EH (cell line): ENCODE data around the gene CDC20.
"Not testable (repeated sequence)": the region's sequence is repeated elsewhere in the genome, so short reads cannot be mapped to it uniquely, and the experiment has no call there.

Source experiments
- DNase-seq: peaks from one replicate; pipeline ENCODE4 v3.0.0-alpha.2; 2015; ENCODE audit warnings: low read depth

The CDC20 gene

DNA sequence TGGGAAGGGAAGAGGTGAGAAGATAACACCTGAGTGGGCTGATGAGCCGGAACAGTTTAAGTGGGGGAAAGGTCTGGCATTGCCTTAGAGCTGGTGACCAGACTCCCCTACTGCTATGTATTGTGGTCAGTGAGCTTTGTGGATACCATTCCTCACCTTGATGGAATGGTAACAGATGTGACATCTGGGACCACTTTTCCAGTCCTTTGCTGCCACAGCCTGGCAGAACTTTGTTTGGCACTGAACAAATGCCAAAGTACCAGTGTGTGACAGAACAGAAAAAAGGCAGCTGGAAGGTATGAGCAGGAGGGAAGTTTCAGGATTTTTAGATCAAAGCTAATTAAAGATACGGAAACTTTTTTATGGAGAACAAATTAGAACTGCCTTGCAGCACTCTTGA, 24.7 kb downstream of the CDC20 start:
- no peak for DNase-seq

DNA sequence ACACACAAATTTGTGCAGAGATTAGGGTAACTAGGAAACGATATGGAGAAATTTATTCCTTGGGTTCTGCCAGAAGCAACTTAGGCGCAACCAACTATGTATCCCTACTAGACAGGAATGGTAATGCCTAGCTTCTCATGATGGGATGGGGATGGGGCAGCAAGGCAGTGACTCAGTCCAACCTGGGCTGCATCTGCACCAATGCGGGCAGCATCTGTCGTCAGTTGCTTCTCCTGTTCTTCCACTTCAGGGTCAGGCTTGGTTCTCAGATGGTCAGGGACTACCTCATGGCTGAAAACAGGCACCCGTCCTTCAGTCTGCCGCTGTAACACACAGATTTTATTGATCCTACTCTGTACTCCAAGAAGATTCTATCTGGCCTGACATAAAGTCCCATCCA, 27.9 kb downstream of the CDC20 start:
- no peak for DNase-seq

DNA sequence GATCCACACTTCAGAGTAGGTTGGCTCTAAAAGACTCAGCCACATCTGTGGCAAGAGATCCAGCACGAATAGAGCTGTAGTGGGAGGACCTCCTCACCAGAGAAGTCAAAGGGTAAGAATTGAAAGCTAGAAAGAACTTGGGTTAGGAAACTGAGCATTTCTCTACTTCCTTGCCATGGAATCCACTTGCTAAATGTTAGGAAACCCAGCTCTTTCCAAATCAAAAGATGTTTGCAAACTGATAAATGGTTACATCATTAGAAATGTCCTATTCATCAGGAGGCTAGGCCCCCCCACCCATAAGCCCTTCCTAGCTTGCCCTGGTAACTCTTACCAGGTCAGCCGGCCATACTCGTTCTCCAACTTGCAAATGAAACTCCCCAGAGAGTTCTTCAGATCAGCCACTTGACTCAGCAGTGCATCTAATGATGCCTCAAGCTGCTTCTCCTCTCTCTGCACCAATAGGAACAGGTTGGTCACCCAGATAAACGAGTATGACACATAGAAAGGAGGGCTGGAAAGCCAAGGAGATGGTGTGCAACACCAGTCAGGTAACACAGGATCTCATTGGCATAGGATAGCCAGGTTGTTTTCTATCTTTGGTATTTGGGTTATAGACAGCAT, 29.3 kb downstream of the CDC20 start:
- no peak for DNase-seq

DNA sequence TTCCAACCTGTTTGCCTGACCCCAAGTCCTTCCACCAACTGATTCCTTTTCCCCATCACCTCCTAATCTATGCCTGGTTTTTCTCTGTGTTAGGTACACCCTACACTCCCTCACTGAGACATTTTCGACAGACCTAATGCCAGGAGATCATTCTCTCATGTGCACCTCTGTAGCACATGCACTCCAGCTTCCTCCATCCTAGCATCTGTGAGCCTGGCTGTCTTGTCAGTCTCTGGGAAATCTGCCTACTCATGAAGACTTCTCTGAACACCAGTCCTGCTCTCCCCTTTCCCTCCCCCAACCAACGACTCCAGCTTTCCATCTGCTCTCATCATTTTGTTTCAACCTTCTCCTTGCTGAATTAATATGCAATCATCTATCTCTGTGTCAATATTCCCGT, 29.8 kb downstream of the CDC20 start:
- DNase-seq = peak; percentile 25

DNA sequence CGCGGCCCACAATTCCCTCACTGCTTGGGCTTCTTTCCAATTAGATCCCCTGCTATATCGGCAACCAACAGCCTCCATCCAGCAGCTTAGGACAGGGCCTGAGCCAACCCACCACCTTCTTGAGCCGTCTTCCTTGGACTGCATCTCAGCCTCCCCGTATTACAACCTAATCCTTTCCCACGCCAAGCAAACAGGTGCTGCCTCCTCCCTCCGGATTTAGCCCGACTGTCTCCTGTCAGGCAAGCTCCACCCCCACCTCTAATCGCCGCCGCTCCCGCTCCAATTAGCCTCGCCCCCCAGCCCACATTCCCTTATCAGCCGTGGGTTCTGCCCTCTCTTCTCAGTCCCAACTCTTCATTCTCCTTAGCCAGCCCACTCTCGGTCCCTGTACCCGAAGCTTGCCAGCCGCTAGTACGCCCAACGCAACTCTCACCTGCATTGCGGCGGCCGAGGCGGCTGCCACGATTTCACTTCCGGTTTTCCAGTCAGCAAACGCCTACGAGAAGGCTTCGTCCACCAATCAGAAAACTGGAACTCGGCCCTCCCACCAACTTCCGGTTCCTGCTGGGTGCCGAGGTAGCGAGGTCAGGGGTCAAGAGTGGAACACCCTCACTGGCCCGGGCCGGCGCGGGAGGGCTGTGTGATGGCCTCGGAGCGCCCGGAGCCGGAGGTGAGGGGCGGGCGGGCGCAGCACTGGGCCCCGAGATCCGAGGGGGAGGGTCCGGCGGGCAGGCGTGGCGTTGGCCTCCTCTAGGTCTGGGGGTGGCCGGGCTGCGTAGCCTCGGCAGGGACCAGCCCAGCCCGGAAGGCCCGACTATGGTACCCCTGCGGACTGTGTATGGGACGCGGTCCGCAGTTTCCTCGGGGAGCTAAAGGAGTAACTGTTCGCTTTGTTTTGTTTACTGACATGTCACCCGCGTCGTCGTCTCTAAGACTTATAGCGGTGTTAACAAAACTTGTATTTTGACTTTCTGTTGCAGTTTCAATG, 30.8 kb downstream of the CDC20 start, which contains the start of the genes MED8 and SZT2:
TSS of gene MED8 (minus strand) at position 475 of the 988 bp plus-strand sequence. CDS start at position 439, 36 bp downstream.
TSS of gene SZT2 (plus strand) at position 574 of the 988 bp plus-strand sequence. CDS start at position 644, 70 bp downstream.
- DNase-seq = peak; percentile 95

DNA sequence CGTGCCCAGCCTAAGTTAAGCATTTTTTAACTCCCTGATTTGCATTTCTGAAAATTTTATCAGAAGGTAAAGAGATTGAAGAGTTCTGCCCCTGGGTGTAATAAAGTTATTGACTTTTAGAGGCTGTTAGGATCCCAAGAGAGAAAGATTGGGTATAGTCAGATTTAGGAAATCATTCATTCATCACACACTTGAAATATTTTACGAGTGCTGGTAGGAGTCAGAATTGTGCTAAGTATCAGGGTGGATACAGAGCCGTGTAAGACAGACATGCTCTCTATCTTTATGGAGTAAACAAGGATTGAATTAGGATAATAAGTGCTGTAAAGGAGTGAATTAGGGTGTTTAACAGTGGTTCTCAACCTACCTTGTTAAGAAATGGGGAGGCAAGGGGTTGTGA, 33.9 kb downstream of the CDC20 start:
- no peak for DNase-seq

DNA sequence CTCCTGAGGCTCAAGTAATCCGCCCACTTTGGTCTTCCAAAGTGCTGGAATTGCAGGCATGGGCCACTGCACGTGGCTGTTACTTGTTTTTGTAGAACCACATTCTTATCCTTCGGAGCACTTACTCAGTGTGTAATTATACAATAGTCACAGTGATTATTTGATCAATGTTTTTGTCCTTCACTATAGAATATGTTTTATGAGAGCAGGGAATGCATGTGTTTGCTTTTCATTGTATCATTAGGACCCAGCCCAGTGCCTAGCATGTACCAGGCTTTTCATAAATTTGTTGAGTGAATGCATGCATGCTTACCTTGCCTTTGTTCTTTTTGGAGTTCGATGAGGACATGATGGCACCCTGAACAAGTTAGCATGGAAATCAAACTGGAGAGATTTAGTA, 36.7 kb downstream of the CDC20 start:
- DNase-seq = no peak

DNA sequence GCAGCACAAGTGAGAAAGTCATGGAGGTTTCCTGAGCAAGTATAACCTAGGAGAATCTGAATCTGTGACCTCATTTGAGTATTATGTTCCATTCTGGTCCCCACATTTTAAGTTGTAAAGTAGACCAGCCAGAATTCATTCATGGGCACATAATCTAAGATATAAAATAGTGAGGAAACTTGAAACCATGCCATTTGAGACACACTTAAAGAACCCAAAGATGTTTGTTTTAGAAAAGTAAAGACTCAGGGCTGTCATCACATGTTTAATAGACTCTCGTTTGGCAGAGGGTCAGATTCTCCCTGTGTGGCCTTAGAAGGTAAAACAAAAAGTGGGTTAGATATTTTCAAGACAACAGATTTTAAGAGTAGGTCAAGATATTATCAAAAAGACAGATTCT, 37.3 kb downstream of the CDC20 start:
- DNase-seq = no peak

DNA sequence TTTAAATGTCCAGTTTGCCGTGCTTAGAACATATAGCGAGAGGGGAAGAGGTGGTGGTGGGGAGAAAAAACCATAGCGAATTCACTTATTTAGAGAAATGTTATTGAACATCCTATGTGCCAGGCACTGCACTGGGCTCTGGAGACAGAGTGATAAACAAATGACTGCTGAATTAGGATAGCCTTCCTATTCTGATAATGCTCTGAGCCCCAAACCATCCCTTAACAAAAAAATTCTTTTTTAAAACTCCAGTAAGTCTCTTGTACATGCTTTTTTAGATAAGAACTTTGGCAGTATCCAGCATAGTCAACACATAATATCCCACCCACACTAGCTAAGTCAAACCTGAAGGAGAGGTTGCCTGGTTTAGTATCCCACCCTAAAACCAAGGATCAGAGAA, 39.4 kb downstream of the CDC20 start:
- no peak for DNase-seq

DNA sequence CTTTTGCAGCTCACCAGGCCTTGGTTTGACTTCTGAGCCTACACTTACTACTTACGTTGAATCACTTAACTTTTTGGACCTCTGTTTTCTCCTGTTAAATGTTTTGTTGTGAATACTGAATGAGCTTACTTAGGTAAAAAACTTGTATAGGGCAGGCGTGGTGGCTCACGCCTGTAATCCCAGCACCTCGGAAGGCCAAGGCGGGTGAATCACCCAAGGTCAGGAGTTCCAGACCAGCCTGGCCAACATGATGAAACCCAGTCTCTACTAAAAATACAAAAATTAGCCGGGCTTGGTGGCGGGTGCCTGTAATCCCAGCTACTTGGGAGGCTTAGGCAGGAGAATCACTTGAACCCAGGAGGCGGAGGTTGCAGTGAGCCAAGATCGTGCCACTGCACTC, 41.7 kb downstream of the CDC20 start:
- DNase-seq = not testable (repeated sequence)

DNA sequence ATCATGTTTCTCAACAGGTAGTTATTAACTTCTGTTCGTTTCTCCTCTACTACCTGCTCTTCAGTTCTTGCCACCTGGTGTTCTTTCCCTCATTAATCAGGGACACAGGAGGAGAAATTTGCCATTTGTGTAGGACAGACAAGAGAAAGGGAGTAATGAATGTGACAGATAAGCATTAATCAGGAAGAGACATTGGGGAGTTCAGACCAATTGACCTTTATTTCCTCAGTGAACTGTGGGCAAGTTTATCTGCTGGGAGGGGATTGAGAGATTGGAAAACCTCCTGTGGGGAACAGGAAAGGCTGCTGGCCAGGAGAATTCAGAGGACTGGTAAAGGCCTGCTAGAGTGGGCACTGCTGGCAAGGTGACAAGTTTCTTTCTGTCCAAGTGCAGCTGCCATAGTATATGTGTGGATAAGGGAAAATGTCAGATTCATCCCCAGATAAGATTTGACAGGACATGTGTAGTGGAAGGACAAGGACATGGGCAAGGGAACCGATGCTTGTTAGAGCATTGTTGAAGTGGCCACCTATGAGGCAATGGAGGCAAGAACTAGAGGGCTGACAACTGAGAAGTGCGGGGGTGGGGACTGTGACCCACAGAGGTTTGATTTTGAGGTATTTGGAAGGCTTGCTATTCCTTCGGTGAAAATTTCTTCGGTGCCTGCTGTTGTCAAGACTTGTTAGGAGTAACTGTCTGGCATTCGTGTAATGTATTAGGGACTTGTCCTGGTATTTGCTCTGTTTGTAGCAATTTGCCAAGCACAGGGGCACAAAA, 43.5 kb downstream of the CDC20 start:
- DNase-seq = no peak

DNA sequence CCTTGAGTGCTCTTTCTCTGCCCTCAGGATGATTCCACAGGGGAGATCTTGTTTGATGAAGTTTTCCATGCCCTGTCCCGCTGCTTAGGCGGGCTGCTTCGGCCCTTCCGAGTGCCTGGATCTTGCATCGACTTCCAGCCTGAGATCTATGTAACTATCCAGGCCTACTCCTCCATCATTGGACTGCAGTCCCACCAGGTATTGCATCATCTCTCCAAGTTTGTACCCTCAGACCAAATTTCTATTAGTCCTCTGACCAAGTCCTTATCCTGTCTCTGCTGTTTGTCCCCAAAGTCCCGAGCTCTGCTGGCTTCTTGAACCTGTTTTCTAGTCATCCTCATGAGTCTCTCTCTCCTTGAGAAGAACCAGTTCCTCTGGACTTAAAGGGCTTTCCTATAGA, 45.6 kb downstream of the CDC20 start:
- DNase-seq = no peak

DNA sequence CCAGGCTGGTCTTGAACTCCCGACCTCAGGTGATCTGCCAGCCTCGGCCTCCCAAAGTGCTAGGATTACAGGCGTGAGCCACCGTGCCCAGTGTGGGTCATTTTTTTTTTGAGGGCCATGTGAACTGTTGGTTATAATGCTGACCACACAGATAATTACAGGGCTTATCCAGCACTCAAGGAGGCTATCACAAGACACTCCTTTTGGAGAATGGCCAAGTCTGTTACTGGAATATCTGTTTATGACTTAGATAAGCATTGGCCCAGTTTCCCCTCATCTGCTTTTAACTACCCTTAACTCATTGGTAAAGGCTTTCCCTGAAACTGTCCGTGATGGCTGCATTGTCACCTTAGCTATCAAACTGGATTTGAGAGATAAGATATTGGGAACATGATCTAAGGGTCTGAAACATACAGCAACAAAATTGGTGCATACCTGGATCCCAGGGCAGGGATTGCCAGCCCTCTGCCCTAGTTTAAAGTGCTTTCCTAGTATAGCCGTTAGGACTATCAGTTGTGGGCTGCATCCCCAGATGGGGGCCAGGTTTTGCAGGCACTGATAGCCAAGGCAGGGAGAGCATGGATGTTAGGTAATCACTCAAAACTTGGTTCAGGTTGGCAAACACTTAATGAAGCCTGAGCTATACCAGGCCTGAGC, 46.6 kb downstream of the CDC20 start:
- no peak for DNase-seq

DNA sequence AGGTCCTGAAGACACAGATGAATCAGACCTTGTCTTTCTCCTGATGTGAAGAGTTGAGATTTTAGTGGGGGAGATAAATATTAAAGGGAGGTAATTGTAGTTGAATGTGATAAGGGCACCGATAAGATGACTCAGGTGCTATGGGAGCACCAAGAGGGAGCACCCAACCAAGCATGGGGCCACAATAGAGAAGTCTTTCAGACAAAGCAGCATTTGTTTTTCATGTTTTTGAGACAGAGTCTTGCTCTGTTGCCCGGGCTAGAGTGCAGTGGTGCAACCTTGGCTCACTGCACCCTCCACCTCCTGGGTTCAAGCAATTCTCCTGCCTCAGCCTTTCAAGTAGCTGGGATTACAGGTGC, 47.1 kb downstream of the CDC20 start:
- no peak for DNase-seq

DNA sequence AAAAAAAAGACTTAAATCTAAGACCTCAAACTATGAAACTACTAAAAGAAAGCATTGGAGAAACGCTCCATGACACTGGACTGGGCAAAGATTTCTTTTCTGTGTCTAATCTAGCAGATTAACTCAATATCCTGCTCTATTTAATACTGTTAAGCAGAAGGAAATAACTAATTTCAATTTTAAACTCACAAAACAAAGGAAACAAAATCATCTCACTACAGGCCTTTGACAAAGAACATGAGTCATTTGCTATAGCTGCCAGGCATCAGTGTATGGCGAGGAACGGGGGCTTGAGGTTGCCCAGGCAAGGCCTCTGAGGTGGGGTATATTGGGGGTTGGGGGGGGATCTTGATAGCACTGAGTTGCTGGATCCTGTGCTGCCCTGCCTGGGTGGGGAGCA, 51.8 kb downstream of the CDC20 start:
- no peak for DNase-seq
